HepG2 (cell line): ENCODE data around the gene NCOA3. TPM values are rescaled to one million over a fixed set of nuclear protein-coding genes. Genes with fewer than 3 reads are reported as not detected.

Experiments
- ATAC-seq: fragments of 200-7000 bp; cut with Tn5 transposase; 3 replicates; pipeline ENCODE4 v1.9.1; 2020; ENCODE audit warnings: mild to moderate bottlenecking, moderate library complexity
- BruUV-seq: library from RNA; stranded (reverse); fragments of 400-500 nt; replicated peaks from 2 replicates; lab custom pipeline; 2021; lab: Mats Ljungman, UMichigan
- CTCF ChIA-PET: fragments of 300-600 bp; formaldehyde crosslinking; extraction: SDS; loops from one replicate; lab custom pipeline; 2021; ENCODE audit warnings: low total read pairs, inconsistent platforms, low intra/inter-chr PET ratio; lab: Yijun Ruan, JAX
- POLR2A ChIA-PET: fragments of 350-600 bp; sonication (Branson Sonifier 250); formaldehyde crosslinking; loops from one replicate; lab custom pipeline; 2020; ENCODE audit warnings: antibody characterized with exemption, inconsistent platforms; lab: Yijun Ruan, JAX
- DNase-seq: peaks from one replicate; pipeline ENCODE4 v3.0.0-alpha.2; 2015; ENCODE audit warnings: low spot score
- FAIRE-seq: peaks from 3 replicates; lab custom pipeline; 2011; peaks lifted over from hg19 to GRCh38; lab: Jason Lieb, UNC
- H2AFZ ChIP-seq: one replicate; pipeline ENCODE4 v1.6.1; 2011; ENCODE audit warnings: low read length, inconsistent platforms
- H3K27ac ChIP-seq: fragments of 300-600 bp; 3 replicates; pipeline ENCODE4 v1.8.0; 2011; ENCODE audit warnings: mixed run types, mild to moderate bottlenecking, mixed read lengths, low read length, inconsistent platforms; ENCODE audit not compliant: insufficient read depth; ENCODE audit errors: extremely low read length
- H3K27me3 ChIP-seq, 2 experiments: fragments of 200-600 bp in 1 of 2; 2 replicates in 1 of 2; 3 replicates in 1 of 2; pipeline versions ENCODE4 v1.6.0 to v1.8.0; 2011; ENCODE audit warnings: low read length in 2 of 2, mild to moderate bottlenecking in 2 of 2, moderate library complexity in 2 of 2, inconsistent platforms in 1 of 2; ENCODE audit not compliant: insufficient read depth in 2 of 2, control insufficient read depth in 1 of 2
- H3K36me3 ChIP-seq, 2 experiments: fragments of 200-600 bp in 1 of 2; replicated peaks in 1 of 2; 2 replicates in 1 of 2; 3 replicates in 1 of 2; pipeline versions ENCODE4 v1.5.1 to v1.8.0; 2011; ENCODE audit warnings: low read length in 2 of 2, inconsistent platforms in 1 of 2; ENCODE audit not compliant: insufficient read depth in 2 of 2, control insufficient read depth in 1 of 2
- H3K4me1 ChIP-seq: 2 replicates; pipeline ENCODE4 v1.5.1; 2012; ENCODE audit warnings: low read length, inconsistent platforms; ENCODE audit not compliant: insufficient read depth
- H3K4me2 ChIP-seq: 2 replicates; pipeline ENCODE4 v1.6.0; 2011; ENCODE audit warnings: low read depth, low read length, inconsistent platforms
- H3K4me3 ChIP-seq, 3 experiments: fragments of 200-600 bp in 1 of 3; sonication (generic), shearing (Covaris generic) in 1 of 3; replicated peaks in 1 of 3; 2 replicates each; pipeline ENCODE4 v1.5.1; 2011 to 2016; ENCODE audit warnings: low read length in 3 of 3, inconsistent platforms in 2 of 3, low read depth in 2 of 3, mild to moderate bottlenecking in 2 of 3, control low read depth in 1 of 3, mixed read lengths in 1 of 3; ENCODE audit not compliant: insufficient read depth in 1 of 3
- H3K79me2 ChIP-seq: one replicate; pipeline ENCODE4 v1.6.1; 2011; ENCODE audit warnings: low read length, inconsistent platforms; ENCODE audit not compliant: insufficient read depth
- H3K9ac ChIP-seq: 2 replicates; pipeline ENCODE4 v1.6.0; 2011; ENCODE audit warnings: mild to moderate bottlenecking, low read depth, low read length, inconsistent platforms; ENCODE audit not compliant: insufficient read depth
- H3K9me3 ChIP-seq: 2 replicates; pipeline ENCODE4 v1.5.1; 2012; ENCODE audit warnings: mild to moderate bottlenecking, low read length
- H4K20me1 ChIP-seq: 2 replicates; pipeline ENCODE4 v1.6.0; 2011; ENCODE audit warnings: inconsistent platforms, mild to moderate bottlenecking, low read length, moderate library complexity; ENCODE audit not compliant: insufficient read depth
- AKAP8 ChIP-seq: sonication (generic); formaldehyde crosslinking; IDR thresholded peaks from 2 replicates; pipeline ENCODE4 v1.5.1; 2020; ENCODE audit warnings: mild to moderate bottlenecking, missing genetic modification reagents
- ARNTL ChIP-seq: sonication (generic); formaldehyde crosslinking; IDR thresholded peaks from 2 replicates; pipeline ENCODE4 v1.4.0; 2020; ENCODE audit warnings: mild to moderate bottlenecking, missing genetic modification reagents
- IRX3 ChIP-seq: sonication (generic); formaldehyde crosslinking; IDR thresholded peaks from 2 replicates; pipeline ENCODE4 v1.8.1; 2023; ENCODE audit warnings: mild to moderate bottlenecking, low read depth, missing genetic modification reagents, borderline replicate concordance
- MTF2 ChIP-seq: sonication (generic); formaldehyde crosslinking; IDR thresholded peaks from 2 replicates; pipeline ENCODE4 v1.5.0; 2020; ENCODE audit warnings: missing genetic modification reagents, borderline replicate concordance
- NCOA5 ChIP-seq: sonication (generic); formaldehyde crosslinking; IDR thresholded peaks from 2 replicates; pipeline ENCODE4 v1.4.0; 2020; ENCODE audit warnings: missing genetic modification reagents
- NFIB ChIP-seq: sonication (generic); formaldehyde crosslinking; IDR thresholded peaks from 2 replicates; pipeline ENCODE4 v1.9.0; 2021; ENCODE audit warnings: missing genetic modification reagents, mild to moderate bottlenecking, borderline replicate concordance
- PITX1 ChIP-seq: sonication (generic); formaldehyde crosslinking; IDR thresholded peaks from 2 replicates; pipeline ENCODE4 v1.5.1; 2020; ENCODE audit warnings: mild to moderate bottlenecking, missing genetic modification reagents
- SAP130 ChIP-seq: IDR thresholded peaks from 2 replicates; pipeline ENCODE4 v1.6.1; 2016; ENCODE audit warnings: low read depth
- ZNF354B ChIP-seq: sonication (generic); formaldehyde crosslinking; IDR thresholded peaks from 2 replicates; pipeline ENCODE4 v1.8.0; 2022; ENCODE audit warnings: mild to moderate bottlenecking, missing genetic modification reagents
- ZNF605 ChIP-seq: sonication (generic); formaldehyde crosslinking; IDR thresholded peaks from 2 replicates; pipeline ENCODE4 v1.8.0; 2022; ENCODE audit warnings: mild to moderate bottlenecking, missing genetic modification reagents
- ZNF775 ChIP-seq: sonication (generic); formaldehyde crosslinking; IDR thresholded peaks from 2 replicates; pipeline ENCODE4 v1.4.0; 2020; ENCODE audit warnings: missing genetic modification reagents, mild to moderate bottlenecking, moderate library complexity, borderline replicate concordance
- whole genome bisulfite sequencing: methylation state at CpG from one replicate; pipeline ENCODE4 v1.1.6; 2017; ENCODE audit warnings: low lambda C conversion rate; 5-methylcytosine and 5-hydroxymethylcytosine counted together
- in situ Hi-C: cut with HindIII; loops from 2 replicates; pipeline ENCODE4 v1.10.0; 2017; ENCODE audit warnings: low pct_unique_long_range_greater_than_20kb; ENCODE audit not compliant: extremely low pct_ligation_motif_present
- intact Hi-C: fragments of 100-400 bp; cut with micrococcal nuclease; formaldehyde crosslinking; loops from one replicate; pipeline ENCODE4 v1.10.0; 2022; ENCODE audit not compliant: unreplicated experiment
- polyA plus RNA-seq, 8 experiments: library from polyadenylated mRNA; depleted of rRNA in 3 of 8; stranded (reverse) in 7 of 8; unstranded in 1 of 8; fragments of >200 nt; fragmentation: Illumina TruSeq in 4 of 8; extraction: Trizol in 4 of 8; gene quantifications; 2 replicates each; pipeline versions ENCODE4 v1.2.1 to v1.2.3, GENCODE V29; 2011 to 2016; ENCODE audit warnings: low read depth in 4 of 8, missing spikeins in 1 of 8, mixed read lengths in 1 of 8; ENCODE audit not compliant: insufficient read depth in 1 of 8
- total RNA-seq, 5 experiments: library from RNA; depleted of rRNA; stranded (reverse); fragments of >200 nt; fragmentation: Illumina TruSeq; extraction: Trizol; gene quantifications; 2 replicates each; pipeline ENCODE4 v1.2.3, GENCODE V29; 2016; ENCODE audit warnings: low read depth in 1 of 5
- TF ChIP-seq, protein P1 (sequence below): sonication (generic); formaldehyde crosslinking; IDR thresholded peaks from 2 replicates; pipeline ENCODE4 v1.5.0; 2020; ENCODE audit warnings: mild to moderate bottlenecking, missing genetic modification reagents
- TF ChIP-seq, protein P2 (sequence below): sonication (generic); formaldehyde crosslinking; IDR thresholded peaks from 2 replicates; pipeline ENCODE4 v1.8.0; 2022; ENCODE audit warnings: missing genetic modification reagents, mild to moderate bottlenecking, moderate library complexity, borderline replicate concordance

NCOA3 gene
- total and polyA plus RNA-seq, 2 of the 13 experiments (the other 11 are each of a cell fraction or from before 2014, with no cell fraction given) = 35.0 to 56.8 TPM

GRCh38 chr20:47653869-47654268 lies 152.2 kb downstream of the NCOA3 start:
- FAIRE-seq (peak; percentile 62), DNase-seq (no peak), ATAC-seq (no peak)
- Histone ChIP-seq H3K4me3 (no peak overlapping the region), H3K9ac (no peak overlapping the region), H4K20me1 (no peaks in the 10 kb centered on the region), H3K79me2 (no peaks in the 10 kb centered on the region), H3K27me3 (no peaks in the 10 kb centered on the region), H3K27ac (no peak overlapping the region), H3K9me3 (no peaks in the 10 kb centered on the region), H3K4me1 (no peaks in the 10 kb centered on the region), H3K4me2 (no peak overlapping the region), H3K36me3 (peaks cover 28 to 87% of the 10 kb centered on the region in 2 experiments), H2AFZ (no peak overlapping the region)
- 97% methylated on average over 2 of the region's 2 CpGs for WGBS
- CTCF ChIA-PET = no interaction called here
- POLR2A ChIA-PET = no interaction called here
- intact Hi-C loops = no loop called here
- in situ Hi-C loops = no loop called here
- TF ChIP-seq NFIB (CRISPR knock-in tag) (no peak), IRX3 (CRISPR knock-in tag) (no peak), ZNF775 (CRISPR knock-in tag) (no peak), ARNTL (CRISPR knock-in tag) (no peak), AKAP8 (CRISPR knock-in tag) (no peak), SAP130 (CRISPR knock-in tag) (no peak), ZNF354B (CRISPR knock-in tag) (no peak), PITX1 (CRISPR knock-in tag) (no peak), NCOA5 (CRISPR knock-in tag) (no peak), MTF2 (CRISPR knock-in tag) (no peak), ZNF605 (no peak)
- TF ChIP-seq, protein P1, sequence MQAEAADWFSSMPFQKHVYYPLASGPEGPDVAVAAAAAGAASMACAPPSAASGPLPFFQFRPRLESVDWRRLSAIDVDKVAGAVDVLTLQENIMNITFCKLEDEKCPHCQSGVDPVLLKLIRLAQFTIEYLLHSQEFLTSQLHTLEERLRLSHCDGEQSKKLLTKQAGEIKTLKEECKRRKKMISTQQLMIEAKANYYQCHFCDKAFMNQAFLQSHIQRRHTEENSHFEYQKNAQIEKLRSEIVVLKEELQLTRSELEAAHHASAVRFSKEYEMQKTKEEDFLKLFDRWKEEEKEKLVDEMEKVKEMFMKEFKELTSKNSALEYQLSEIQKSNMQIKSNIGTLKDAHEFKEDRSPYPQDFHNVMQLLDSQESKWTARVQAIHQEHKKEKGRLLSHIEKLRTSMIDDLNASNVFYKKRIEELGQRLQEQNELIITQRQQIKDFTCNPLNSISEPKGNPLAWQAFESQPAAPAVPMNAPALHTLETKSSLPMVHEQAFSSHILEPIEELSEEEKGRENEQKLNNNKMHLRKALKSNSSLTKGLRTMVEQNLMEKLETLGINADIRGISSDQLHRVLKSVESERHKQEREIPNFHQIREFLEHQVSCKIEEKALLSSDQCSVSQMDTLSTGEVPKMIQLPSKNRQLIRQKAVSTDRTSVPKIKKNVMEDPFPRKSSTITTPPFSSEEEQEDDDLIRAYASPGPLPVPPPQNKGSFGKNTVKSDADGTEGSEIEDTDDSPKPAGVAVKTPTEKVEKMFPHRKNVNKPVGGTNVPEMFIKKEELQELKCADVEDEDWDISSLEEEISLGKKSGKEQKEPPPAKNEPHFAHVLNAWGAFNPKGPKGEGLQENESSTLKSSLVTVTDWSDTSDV (CRISPR knock-in tag) = no peak
- TF ChIP-seq, protein P2, sequence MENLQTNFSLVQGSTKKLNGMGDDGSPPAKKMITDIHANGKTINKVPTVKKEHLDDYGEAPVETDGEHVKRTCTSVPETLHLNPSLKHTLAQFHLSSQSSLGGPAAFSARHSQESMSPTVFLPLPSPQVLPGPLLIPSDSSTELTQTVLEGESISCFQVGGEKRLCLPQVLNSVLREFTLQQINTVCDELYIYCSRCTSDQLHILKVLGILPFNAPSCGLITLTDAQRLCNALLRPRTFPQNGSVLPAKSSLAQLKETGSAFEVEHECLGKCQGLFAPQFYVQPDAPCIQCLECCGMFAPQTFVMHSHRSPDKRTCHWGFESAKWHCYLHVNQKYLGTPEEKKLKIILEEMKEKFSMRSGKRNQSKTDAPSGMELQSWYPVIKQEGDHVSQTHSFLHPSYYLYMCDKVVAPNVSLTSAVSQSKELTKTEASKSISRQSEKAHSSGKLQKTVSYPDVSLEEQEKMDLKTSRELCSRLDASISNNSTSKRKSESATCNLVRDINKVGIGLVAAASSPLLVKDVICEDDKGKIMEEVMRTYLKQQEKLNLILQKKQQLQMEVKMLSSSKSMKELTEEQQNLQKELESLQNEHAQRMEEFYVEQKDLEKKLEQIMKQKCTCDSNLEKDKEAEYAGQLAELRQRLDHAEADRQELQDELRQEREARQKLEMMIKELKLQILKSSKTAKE = no peak
- no TSS peak for BruUV-seq
